GM19395 (cell line): ENCODE data around the gene ZDHHC13.
"Not testable (repeated sequence)": the region's sequence is repeated elsewhere in the genome, so short reads cannot be mapped to it uniquely, and the experiment has no call there.

Experiments used
- ATAC-seq: cut with Tn5 transposase; IDR thresholded peaks from one replicate; pipeline ENCODE4 v1.9.1; 2021; ENCODE audit warnings: mild to moderate bottlenecking, moderate library complexity; ENCODE audit not compliant: unreplicated experiment

ZDHHC13 gene

GRCh38 chr11:19094859-19095258 is 22.1 kb upstream of the ZDHHC13 start:
- ATAC-seq: no peak

- no peak for ATAC-seq
Measured at GRCh38 chr11:19099093-19099492, 17.9 kb upstream of the ZDHHC13 start.

GRCh38 chr11:19100885-19101284 is 16.1 kb upstream of the ZDHHC13 start:
- no peak for ATAC-seq

- ATAC-seq: no peak
Measured at GRCh38 chr11:19101796-19102520, 15.0 kb upstream of the ZDHHC13 start.

GRCh38 chr11:19102521-19102900 is 14.5 kb upstream of the ZDHHC13 start:
- no peak for ATAC-seq

GRCh38 chr11:19105011-19105410 is 12.0 kb upstream of the ZDHHC13 start:
- no peak for ATAC-seq

GRCh38 chr11:19107125-19107524 is 9.8 kb upstream of the ZDHHC13 start:
- no peak for ATAC-seq

GRCh38 chr11:19110295-19110694 is 6.7 kb upstream of the ZDHHC13 start:
- ATAC-seq: no peak

- ATAC-seq: no peak
Measured at GRCh38 chr11:19111809-19112208, 5.2 kb upstream of the ZDHHC13 start.

- no peak for ATAC-seq
Measured at GRCh38 chr11:19116276-19116970, 545 bp upstream of the ZDHHC13 start.

- no peak for ATAC-seq
Measured at GRCh38 chr11:19117760-19118097, 761 bp downstream of the ZDHHC13 start.

- ATAC-seq: no peak
Measured at GRCh38 chr11:19121646-19122045, 4.7 kb downstream of the ZDHHC13 start.

GRCh38 chr11:19122960-19123615 is 6.1 kb downstream of the ZDHHC13 start:
- no peak for ATAC-seq

- ATAC-seq: not testable (repeated sequence)
Measured at GRCh38 chr11:19126562-19127325, 9.8 kb downstream of the ZDHHC13 start.

- ATAC-seq: no peak
Measured at GRCh38 chr11:19134004-19134403, 17.0 kb downstream of the ZDHHC13 start.

- ATAC-seq: not testable (repeated sequence)
Measured at GRCh38 chr11:19136884-19137283, 19.9 kb downstream of the ZDHHC13 start.

GRCh38 chr11:19145319-19145718 is 28.4 kb downstream of the ZDHHC13 start:
- no peak for ATAC-seq

- no peak for ATAC-seq
Measured at GRCh38 chr11:19156892-19157291, 39.9 kb downstream of the ZDHHC13 start.

- ATAC-seq: no peak
Measured at GRCh38 chr11:19160847-19161246, 43.9 kb downstream of the ZDHHC13 start.

GRCh38 chr11:19161651-19162050 is 44.7 kb downstream of the ZDHHC13 start:
- no peak for ATAC-seq

GRCh38 chr11:19162951-19163505 is 46.1 kb downstream of the ZDHHC13 start:
- no peak for ATAC-seq
